GM21390 (cell line): ENCODE results near the gene EXOC1.
A peak's percentile ranks its signal among the peaks of the same experiment; 100 is the strongest.
"Not testable (repeated sequence)": the region's sequence is repeated elsewhere in the genome, so short reads cannot be mapped to it uniquely, and the experiment has no call there.

ENCODE experiments used
- ATAC-seq: cut with Tn5 transposase; IDR thresholded peaks from one replicate; pipeline ENCODE4 v1.9.1; 2021; ENCODE audit not compliant: unreplicated experiment

Gene EXOC1

GRCh38 chr4:55906323-55906722, 52.9 kb downstream of the EXOC1 start:
- ATAC-seq: no peak

GRCh38 chr4:55906989-55907388, 53.5 kb downstream of the EXOC1 start:
- no peak for ATAC-seq

- ATAC-seq: no peak
These were observed 54.0 kb downstream of the EXOC1 start for GRCh38 chr4:55907469-55907868.

GRCh38 chr4:55910140-55910539, 56.7 kb downstream of the EXOC1 start:
- ATAC-seq: no peak

- ATAC-seq: no peak
These were observed 58.8 kb downstream of the EXOC1 start for GRCh38 chr4:55912249-55912648.

GRCh38 chr4:55920571-55920970, 67.1 kb downstream of the EXOC1 start:
- ATAC-seq: no peak

GRCh38 chr4:55921093-55921492, 67.6 kb downstream of the EXOC1 start:
- ATAC-seq: no peak

GRCh38 chr4:55925241-55925640, 71.8 kb downstream of the EXOC1 start:
- ATAC-seq: no peak

GRCh38 chr4:55926610-55927009, 73.2 kb downstream of the EXOC1 start:
- ATAC-seq: no peak

- ATAC-seq: no peak
These were observed 74.5 kb downstream of the EXOC1 start for GRCh38 chr4:55927803-55928437.

GRCh38 chr4:55928846-55929245, 75.4 kb downstream of the EXOC1 start:
- ATAC-seq: no peak

- ATAC-seq: no peak
These were observed 77.6 kb downstream of the EXOC1 start for GRCh38 chr4:55931043-55931442.

GRCh38 chr4:55931833-55932232, 78.4 kb downstream of the EXOC1 start:
- ATAC-seq: no peak

GRCh38 chr4:55932511-55932910, 79.1 kb downstream of the EXOC1 start:
- ATAC-seq: no peak

- ATAC-seq: no peak
These were observed 80.2 kb downstream of the EXOC1 start for GRCh38 chr4:55933611-55934010.

- not testable (repeated sequence) for ATAC-seq
These were observed 82.5 kb downstream of the EXOC1 start for GRCh38 chr4:55935907-55936306.

- ATAC-seq: no peak
These were observed 85.0 kb downstream of the EXOC1 start for GRCh38 chr4:55938481-55938880.

GRCh38 chr4:55939421-55939820, 86.0 kb downstream of the EXOC1 start:
- ATAC-seq: no peak

GRCh38 chr4:55941881-55942396, 88.5 kb downstream of the EXOC1 start:
- ATAC-seq: no peak

GRCh38 chr4:55947254-55947882, 93.9 kb downstream of the EXOC1 start:
- peak; percentile 27 for ATAC-seq

GRCh38 chr4:55947912-55948725, 94.7 kb downstream of the EXOC1 start:
- ATAC-seq: peak; percentile 14
